ENCODE measurements around the gene ZNF277. TPM values are rescaled to one million over a fixed set of nuclear protein-coding genes. Genes with fewer than 3 reads are reported as not detected.

Gene ZNF277
- total RNA-seq, 1 experiment from 2014 or later: 21.3 TPM

DNA sequence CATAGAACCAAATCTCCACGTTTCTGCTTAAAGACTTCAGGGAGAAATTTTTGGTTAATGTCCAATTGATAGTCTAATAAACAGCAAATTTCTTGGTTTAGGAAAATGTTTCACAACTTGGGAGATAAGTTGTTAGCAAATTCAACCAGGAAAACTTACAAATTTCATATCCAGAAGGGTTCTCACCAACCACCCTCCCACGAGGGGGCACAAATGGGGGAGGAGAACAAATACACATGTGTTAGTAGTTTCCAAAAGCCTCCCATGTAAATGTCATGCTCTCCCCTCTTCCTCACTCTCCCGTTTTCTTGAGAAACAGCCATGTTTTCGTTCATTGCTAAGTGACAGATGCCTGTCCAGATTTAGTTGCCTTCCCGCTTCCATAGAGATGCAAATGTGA is 10.8 kb upstream of the ZNF277 start:
- H3K4me2 ChIP-seq (ENCODE audit: low read length): no peak overlapping the region
- TF ChIP-seq CBX3 (IDR thresholded peaks at IDR 0.05; ENCODE audit: low read depth): no peak
- TF ChIP-seq POLR2AphosphoS5 (IDR thresholded peaks at IDR 0.05; ENCODE audit: low read depth, low read length): no peak
- TF ChIP-seq, protein P1, sequence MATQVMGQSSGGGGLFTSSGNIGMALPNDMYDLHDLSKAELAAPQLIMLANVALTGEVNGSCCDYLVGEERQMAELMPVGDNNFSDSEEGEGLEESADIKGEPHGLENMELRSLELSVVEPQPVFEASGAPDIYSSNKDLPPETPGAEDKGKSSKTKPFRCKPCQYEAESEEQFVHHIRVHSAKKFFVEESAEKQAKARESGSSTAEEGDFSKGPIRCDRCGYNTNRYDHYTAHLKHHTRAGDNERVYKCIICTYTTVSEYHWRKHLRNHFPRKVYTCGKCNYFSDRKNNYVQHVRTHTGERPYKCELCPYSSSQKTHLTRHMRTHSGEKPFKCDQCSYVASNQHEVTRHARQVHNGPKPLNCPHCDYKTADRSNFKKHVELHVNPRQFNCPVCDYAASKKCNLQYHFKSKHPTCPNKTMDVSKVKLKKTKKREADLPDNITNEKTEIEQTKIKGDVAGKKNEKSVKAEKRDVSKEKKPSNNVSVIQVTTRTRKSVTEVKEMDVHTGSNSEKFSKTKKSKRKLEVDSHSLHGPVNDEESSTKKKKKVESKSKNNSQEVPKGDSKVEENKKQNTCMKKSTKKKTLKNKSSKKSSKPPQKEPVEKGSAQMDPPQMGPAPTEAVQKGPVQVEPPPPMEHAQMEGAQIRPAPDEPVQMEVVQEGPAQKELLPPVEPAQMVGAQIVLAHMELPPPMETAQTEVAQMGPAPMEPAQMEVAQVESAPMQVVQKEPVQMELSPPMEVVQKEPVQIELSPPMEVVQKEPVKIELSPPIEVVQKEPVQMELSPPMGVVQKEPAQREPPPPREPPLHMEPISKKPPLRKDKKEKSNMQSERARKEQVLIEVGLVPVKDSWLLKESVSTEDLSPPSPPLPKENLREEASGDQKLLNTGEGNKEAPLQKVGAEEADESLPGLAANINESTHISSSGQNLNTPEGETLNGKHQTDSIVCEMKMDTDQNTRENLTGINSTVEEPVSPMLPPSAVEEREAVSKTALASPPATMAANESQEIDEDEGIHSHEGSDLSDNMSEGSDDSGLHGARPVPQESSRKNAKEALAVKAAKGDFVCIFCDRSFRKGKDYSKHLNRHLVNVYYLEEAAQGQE (IDR thresholded peaks at IDR 0.05; ENCODE audit: low read depth): no peak
- TF ChIP-seq, protein P2, sequence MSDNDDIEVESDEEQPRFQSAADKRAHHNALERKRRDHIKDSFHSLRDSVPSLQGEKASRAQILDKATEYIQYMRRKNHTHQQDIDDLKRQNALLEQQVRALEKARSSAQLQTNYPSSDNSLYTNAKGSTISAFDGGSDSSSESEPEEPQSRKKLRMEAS (IDR thresholded peaks at IDR 0.05): no peak
- TF ChIP-seq, protein P3, sequence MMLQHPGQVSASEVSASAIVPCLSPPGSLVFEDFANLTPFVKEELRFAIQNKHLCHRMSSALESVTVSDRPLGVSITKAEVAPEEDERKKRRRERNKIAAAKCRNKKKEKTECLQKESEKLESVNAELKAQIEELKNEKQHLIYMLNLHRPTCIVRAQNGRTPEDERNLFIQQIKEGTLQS (IDR thresholded peaks at IDR 0.05): no peak
- TF ChIP-seq, protein P4, sequence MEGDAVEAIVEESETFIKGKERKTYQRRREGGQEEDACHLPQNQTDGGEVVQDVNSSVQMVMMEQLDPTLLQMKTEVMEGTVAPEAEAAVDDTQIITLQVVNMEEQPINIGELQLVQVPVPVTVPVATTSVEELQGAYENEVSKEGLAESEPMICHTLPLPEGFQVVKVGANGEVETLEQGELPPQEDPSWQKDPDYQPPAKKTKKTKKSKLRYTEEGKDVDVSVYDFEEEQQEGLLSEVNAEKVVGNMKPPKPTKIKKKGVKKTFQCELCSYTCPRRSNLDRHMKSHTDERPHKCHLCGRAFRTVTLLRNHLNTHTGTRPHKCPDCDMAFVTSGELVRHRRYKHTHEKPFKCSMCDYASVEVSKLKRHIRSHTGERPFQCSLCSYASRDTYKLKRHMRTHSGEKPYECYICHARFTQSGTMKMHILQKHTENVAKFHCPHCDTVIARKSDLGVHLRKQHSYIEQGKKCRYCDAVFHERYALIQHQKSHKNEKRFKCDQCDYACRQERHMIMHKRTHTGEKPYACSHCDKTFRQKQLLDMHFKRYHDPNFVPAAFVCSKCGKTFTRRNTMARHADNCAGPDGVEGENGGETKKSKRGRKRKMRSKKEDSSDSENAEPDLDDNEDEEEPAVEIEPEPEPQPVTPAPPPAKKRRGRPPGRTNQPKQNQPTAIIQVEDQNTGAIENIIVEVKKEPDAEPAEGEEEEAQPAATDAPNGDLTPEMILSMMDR (IDR thresholded peaks at IDR 0.05 in 2 of 3, conservative IDR thresholded peaks at IDR 0.05 in 1 of 3; ENCODE audit: borderline replicate concordance in 1 of 3, insufficient read depth in 1 of 3, low read depth in 2 of 3, low read length in 2 of 3): no peak
- no peak for TF ChIP-seq CEBPB (IDR thresholded peaks at IDR 0.05; ENCODE audit: low read depth)
- no peak for TF ChIP-seq EGR1 (IDR thresholded peaks at IDR 0.05; ENCODE audit: low read depth)
- no peak for TF ChIP-seq SRF (IDR thresholded peaks at IDR 0.05; ENCODE audit: low read depth)
- no peak for TF ChIP-seq POLR2A (IDR thresholded peaks at IDR 0.05; ENCODE audit: borderline replicate concordance, extremely low read depth, insufficient read depth, insufficient read length)
- TF ChIP-seq SIN3A (IDR thresholded peaks at IDR 0.05; ENCODE audit: low read depth): no peak
- TF ChIP-seq EZH2 (IDR thresholded peaks at IDR 0.05): no peak
- no peak for TF ChIP-seq ZNF274 (IDR thresholded peaks at IDR 0.05; ENCODE audit: low read depth, low read length)
- TF ChIP-seq ELF1 (IDR thresholded peaks at IDR 0.05; ENCODE audit: borderline replicate concordance, low read depth): no peak
- TF ChIP-seq, protein P5, sequence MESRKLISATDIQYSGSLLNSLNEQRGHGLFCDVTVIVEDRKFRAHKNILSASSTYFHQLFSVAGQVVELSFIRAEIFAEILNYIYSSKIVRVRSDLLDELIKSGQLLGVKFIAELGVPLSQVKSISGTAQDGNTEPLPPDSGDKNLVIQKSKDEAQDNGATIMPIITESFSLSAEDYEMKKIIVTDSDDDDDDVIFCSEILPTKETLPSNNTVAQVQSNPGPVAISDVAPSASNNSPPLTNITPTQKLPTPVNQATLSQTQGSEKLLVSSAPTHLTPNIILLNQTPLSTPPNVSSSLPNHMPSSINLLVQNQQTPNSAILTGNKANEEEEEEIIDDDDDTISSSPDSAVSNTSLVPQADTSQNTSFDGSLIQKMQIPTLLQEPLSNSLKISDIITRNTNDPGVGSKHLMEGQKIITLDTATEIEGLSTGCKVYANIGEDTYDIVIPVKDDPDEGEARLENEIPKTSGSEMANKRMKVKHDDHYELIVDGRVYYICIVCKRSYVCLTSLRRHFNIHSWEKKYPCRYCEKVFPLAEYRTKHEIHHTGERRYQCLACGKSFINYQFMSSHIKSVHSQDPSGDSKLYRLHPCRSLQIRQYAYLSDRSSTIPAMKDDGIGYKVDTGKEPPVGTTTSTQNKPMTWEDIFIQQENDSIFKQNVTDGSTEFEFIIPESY (IDR thresholded peaks at IDR 0.05; ENCODE audit: extremely low read depth, insufficient replicate concordance, low read length): no peak
- TF ChIP-seq SP1 (IDR thresholded peaks at IDR 0.05; ENCODE audit: low read depth): no peak
- TF ChIP-seq YY1 (IDR thresholded peaks at IDR 0.05; ENCODE audit: extremely low read depth, insufficient replicate concordance, low read depth, low read length): no peak
- TF ChIP-seq TCF7L2 (IDR thresholded peaks at IDR 0.05; ENCODE audit: borderline replicate concordance, extremely low read depth, insufficient read depth, insufficient read length): no peak
- TF ChIP-seq JUND (IDR thresholded peaks at IDR 0.05): no peak
- no peak for TF ChIP-seq RAD21 (IDR thresholded peaks at IDR 0.05; ENCODE audit: low read depth)
- H3K27me3 ChIP-seq (ENCODE audit: insufficient read depth, low read length): no peaks in the 10 kb centered on the region
- DNase-seq (ENCODE audit: low read depth, low spot score) (no peak), ATAC-seq (no peak)
- no peaks in the 10 kb centered on the region for H3K79me2 ChIP-seq (ENCODE audit: insufficient read depth, low read length)
- H3K36me3 ChIP-seq (ENCODE audit: control insufficient read depth in 1 of 2, insufficient read depth in 2 of 2, low read length in 2 of 2): no peaks in the 10 kb centered on the region
- no peak overlapping the region for H3K9ac ChIP-seq (ENCODE audit: low read length)
- no peaks in the 10 kb centered on the region for H3K9me2 ChIP-seq (ENCODE audit: insufficient read depth)
- no peaks in the 10 kb centered on the region for H4K20me1 ChIP-seq (ENCODE audit: insufficient read depth)
- H3K27ac ChIP-seq (ENCODE audit: low read depth, low read length): no peak overlapping the region
- H3K4me1 ChIP-seq (ENCODE audit: control insufficient read depth in 1 of 2, insufficient read depth in 2 of 2, low read length in 2 of 2): peaks cover 0 to 5% of the 10 kb centered on the region in 2 experiments; a peak in 1 of 4 replicates
- no peak overlapping the region for H2AFZ ChIP-seq (ENCODE audit: low read depth, low read length, poor library complexity, severe bottlenecking)
- H3K9me3 ChIP-seq (ENCODE audit: control insufficient read depth in 1 of 2, insufficient read depth in 1 of 2, low read depth in 1 of 2, low read length in 2 of 2): no peaks in the 10 kb centered on the region
- no peak overlapping the region for H3K4me3 ChIP-seq (replicated peaks in 1 of 2; ENCODE audit: low read depth in 1 of 2, low read length in 2 of 2)
- ChIA-PET POLR2A (no interaction called here), CTCF (no interaction called here), RAD21 (ENCODE audit: low non-redundant PET in 1 of 2, low total read pairs in 2 of 2, uncharacterized antibody in 2 of 2, unreplicated experiment in 2 of 2) (no interaction called here)
- BruUV-seq (replicated peaks): no TSS peak
- intact Hi-C loops (cut with micrococcal nuclease): no loop called here

All from HCT116 (cell line).